CD4-positive, alpha-beta T cell treated with Interleukin-12 subunit alpha and Interleukin-12 subunit beta, for 1 hour (primary cell): ENCODE results near the gene MAP2.
"Not testable (repeated sequence)": the region's sequence is repeated elsewhere in the genome, so short reads cannot be mapped to it uniquely, and the experiment has no call there.

Experiments used
- DNase-seq: peaks from one replicate; pipeline ENCODE4 v3.0.0-alpha.2; 2020

The MAP2 gene

GRCh38 chr2:209598227-209598626, 174.4 kb downstream of the MAP2 start:
- DNase-seq: not testable (repeated sequence)

GRCh38 chr2:209600341-209601171, 176.7 kb downstream of the MAP2 start:
- DNase-seq: no peak

- no peak for DNase-seq
Observed at GRCh38 chr2:209601497-209601896, 177.7 kb downstream of the MAP2 start.

- no peak for DNase-seq
Observed at GRCh38 chr2:209602259-209602658, 178.4 kb downstream of the MAP2 start.

GRCh38 chr2:209609531-209609930, 185.7 kb downstream of the MAP2 start:
- no peak for DNase-seq

- no peak for DNase-seq
Observed at GRCh38 chr2:209610631-209611030, 186.8 kb downstream of the MAP2 start.

- no peak for DNase-seq
Observed at GRCh38 chr2:209613649-209614305, 189.9 kb downstream of the MAP2 start.

GRCh38 chr2:209614690-209615369, 191.0 kb downstream of the MAP2 start:
- DNase-seq: no peak

GRCh38 chr2:209619782-209620181, 195.9 kb downstream of the MAP2 start:
- DNase-seq: no peak

- DNase-seq: no peak
Observed at GRCh38 chr2:209624192-209624938, 200.5 kb downstream of the MAP2 start.

- DNase-seq: no peak
Observed at GRCh38 chr2:209629597-209629996, 205.8 kb downstream of the MAP2 start.

GRCh38 chr2:209633911-209634310, 210.1 kb downstream of the MAP2 start:
- no peak for DNase-seq

- DNase-seq: no peak
Observed at GRCh38 chr2:209636076-209636475, 212.2 kb downstream of the MAP2 start.

GRCh38 chr2:209637293-209637692, 213.4 kb downstream of the MAP2 start:
- DNase-seq: no peak

- no peak for DNase-seq
Observed at GRCh38 chr2:209638346-209638745, 214.5 kb downstream of the MAP2 start.

GRCh38 chr2:209640358-209640757, 216.5 kb downstream of the MAP2 start:
- no peak for DNase-seq

GRCh38 chr2:209642146-209642820, 218.4 kb downstream of the MAP2 start:
- no peak for DNase-seq

- DNase-seq: no peak
Observed at GRCh38 chr2:209644842-209645241, 221.0 kb downstream of the MAP2 start.

GRCh38 chr2:209648714-209649113, 224.9 kb downstream of the MAP2 start:
- no peak for DNase-seq

- DNase-seq: no peak
Observed at GRCh38 chr2:209653134-209653533, 229.3 kb downstream of the MAP2 start.

- DNase-seq: no peak
Observed at GRCh38 chr2:209661286-209661894, 237.5 kb downstream of the MAP2 start.

GRCh38 chr2:209662021-209662420, 238.2 kb downstream of the MAP2 start:
- DNase-seq: no peak
